BJ (cell line): ENCODE results near the gene ECEL1. TPM values are rescaled to one million over a fixed set of nuclear protein-coding genes. Genes with fewer than 3 reads are reported as not detected.

Experiments used
- CTCF ChIA-PET: fragments of 350-600 bp; formaldehyde crosslinking; extraction: SDS; loops from one replicate; lab custom pipeline; 2021; ENCODE audit warnings: antibody characterized with exemption, inconsistent platforms; lab: Yijun Ruan, JAX
- POLR2A ChIA-PET: fragments of 300-600 bp; sonication (Branson Sonifier 250); formaldehyde crosslinking; extraction: SDS; loops from one replicate; lab custom pipeline; 2021; ENCODE audit warnings: antibody characterized with exemption; lab: Charles Lee
- DNase-seq: peaks from one replicate; pipeline ENCODE4 v3.0.0-alpha.2; 2011; ENCODE audit warnings: low read depth
- H3K27me3 ChIP-seq: 2 replicates; pipeline ENCODE4 v1.6.0; 2011; ENCODE audit warnings: low read length; ENCODE audit not compliant: control insufficient read depth, insufficient read depth
- H3K36me3 ChIP-seq: 2 replicates; pipeline ENCODE4 v1.5.1; 2011; ENCODE audit warnings: low read length; ENCODE audit not compliant: control insufficient read depth, insufficient read depth
- H3K4me3 ChIP-seq: 2 replicates; pipeline ENCODE4 v1.5.1; 2011; ENCODE audit warnings: low read depth, mild to moderate bottlenecking, control low read depth, low read length
- polyA plus RNA-seq: library from polyadenylated mRNA; depleted of rRNA; stranded (reverse); fragments of >200 nt; gene quantifications from 2 replicates; pipeline ENCODE4 v1.2.3, GENCODE V29; 2011
- TF ChIP-seq, protein P1 (sequence below): IDR thresholded peaks from 2 replicates; pipeline ENCODE4 v1.5.1; 2011; ENCODE audit warnings: low read depth, mild to moderate bottlenecking, control low read depth, inconsistent platforms, low read length, moderate library complexity; ENCODE audit not compliant: insufficient read depth

The ECEL1 gene
- polyA plus RNA-seq, 1 experiment, result not detected

DNA sequence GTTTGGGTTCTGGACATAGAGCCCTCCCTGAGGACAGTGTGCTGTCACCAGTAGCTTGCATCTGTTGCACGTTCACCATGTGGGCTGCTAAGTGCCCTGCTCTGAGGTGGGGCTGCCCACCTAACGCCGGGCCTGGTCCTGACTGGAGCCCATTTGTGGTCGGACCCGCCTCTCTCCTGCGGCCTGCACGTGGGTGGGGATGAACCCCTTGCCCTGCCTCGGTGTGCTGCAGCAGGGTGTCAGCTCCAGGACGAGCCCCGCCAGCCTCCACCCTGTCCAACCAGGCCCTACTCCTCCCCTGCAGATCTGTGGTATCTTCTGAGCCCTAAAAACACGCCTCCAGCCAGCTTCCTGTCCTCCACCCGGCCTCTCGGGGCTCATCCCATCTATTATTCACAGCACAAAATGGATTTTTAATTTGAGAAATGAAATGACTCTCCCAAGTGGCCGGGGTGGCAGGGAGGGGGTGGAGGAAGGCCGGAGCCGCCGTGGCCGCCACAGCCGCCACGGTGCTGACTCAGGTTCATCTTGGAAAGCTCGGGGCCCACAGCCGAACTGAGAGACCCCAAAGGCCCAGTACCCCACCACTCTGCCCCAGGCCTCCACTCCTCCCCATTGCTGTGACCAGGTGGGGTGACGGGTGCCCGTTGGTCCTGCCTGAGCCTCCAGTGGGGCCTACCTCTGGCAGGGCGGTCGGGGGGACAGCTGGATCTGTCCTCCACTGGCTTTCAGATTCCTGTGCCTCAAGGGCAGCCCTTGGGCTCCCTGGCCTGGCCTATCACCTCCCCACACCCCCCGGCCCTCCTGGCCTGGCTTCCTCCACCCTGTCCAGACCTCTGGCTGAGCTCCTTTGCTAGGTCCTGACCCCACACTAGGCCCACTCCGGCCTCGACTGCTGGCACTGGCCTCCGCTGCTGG is 2.8 kb upstream of the ECEL1 start:
- POLR2A ChIA-PET, result no interaction called here
- no peak overlapping the region for H3K4me3 ChIP-seq
- CTCF ChIA-PET, result interaction anchor here (0.6 to 0.8 kb wide), 2 partner anchors 17 to 32 kb away, joined by 3 read pairs; no protein-coding TSS in a partner anchor
- TF ChIP-seq, protein P1, sequence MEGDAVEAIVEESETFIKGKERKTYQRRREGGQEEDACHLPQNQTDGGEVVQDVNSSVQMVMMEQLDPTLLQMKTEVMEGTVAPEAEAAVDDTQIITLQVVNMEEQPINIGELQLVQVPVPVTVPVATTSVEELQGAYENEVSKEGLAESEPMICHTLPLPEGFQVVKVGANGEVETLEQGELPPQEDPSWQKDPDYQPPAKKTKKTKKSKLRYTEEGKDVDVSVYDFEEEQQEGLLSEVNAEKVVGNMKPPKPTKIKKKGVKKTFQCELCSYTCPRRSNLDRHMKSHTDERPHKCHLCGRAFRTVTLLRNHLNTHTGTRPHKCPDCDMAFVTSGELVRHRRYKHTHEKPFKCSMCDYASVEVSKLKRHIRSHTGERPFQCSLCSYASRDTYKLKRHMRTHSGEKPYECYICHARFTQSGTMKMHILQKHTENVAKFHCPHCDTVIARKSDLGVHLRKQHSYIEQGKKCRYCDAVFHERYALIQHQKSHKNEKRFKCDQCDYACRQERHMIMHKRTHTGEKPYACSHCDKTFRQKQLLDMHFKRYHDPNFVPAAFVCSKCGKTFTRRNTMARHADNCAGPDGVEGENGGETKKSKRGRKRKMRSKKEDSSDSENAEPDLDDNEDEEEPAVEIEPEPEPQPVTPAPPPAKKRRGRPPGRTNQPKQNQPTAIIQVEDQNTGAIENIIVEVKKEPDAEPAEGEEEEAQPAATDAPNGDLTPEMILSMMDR, result no peak
- H3K27me3 ChIP-seq, result peaks cover 21% of the 10 kb centered on the region
- no peak for DNase-seq
- H3K36me3 ChIP-seq, result no peaks in the 10 kb centered on the region

DNA sequence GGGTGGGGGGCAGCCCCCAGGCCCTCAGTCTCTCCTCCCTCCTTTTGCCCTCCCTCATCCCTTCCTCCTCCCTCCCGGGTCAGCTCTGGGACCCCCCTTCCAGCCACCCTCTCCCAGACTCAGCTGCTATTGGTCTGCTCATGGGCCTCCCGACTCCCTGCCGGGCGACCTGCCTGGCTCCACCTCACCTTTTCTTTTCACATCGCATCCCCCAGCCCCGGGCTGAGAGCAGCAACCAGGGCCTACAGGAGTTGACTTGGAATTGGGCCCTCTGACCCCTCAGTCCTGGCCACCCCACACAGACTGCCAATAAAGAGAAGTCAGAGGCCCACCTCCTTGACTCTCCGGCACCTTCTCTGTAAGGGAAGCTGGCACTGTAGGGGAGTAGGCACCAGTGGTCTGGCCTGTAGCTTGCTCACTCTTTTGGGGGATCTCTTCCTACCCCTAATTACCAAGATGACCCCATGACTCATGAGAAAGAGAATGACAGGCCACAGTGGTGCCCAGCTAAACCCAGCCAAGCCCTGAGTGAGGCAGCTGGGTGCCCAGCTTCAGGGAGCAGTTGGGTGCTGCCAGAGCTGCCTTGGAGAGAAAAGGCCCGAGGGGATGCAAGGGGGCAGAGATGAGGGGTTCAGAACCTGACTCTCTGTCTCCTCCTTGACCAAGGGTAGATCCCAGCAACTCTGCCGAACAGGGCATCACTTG is 2.0 kb upstream of the ECEL1 start:
- H3K27me3 ChIP-seq, result peaks cover 27% of the 10 kb centered on the region
- ChIA-PET CTCF (interaction anchor here (0.8 kb wide), 1 partner anchor 16 kb away, joined by 3 read pairs; no protein-coding TSS in a partner anchor), POLR2A (no interaction called here)
- no peak overlapping the region for H3K4me3 ChIP-seq
- no peak for DNase-seq
- TF ChIP-seq, protein P1, result no peak
- no peaks in the 10 kb centered on the region for H3K36me3 ChIP-seq

DNA sequence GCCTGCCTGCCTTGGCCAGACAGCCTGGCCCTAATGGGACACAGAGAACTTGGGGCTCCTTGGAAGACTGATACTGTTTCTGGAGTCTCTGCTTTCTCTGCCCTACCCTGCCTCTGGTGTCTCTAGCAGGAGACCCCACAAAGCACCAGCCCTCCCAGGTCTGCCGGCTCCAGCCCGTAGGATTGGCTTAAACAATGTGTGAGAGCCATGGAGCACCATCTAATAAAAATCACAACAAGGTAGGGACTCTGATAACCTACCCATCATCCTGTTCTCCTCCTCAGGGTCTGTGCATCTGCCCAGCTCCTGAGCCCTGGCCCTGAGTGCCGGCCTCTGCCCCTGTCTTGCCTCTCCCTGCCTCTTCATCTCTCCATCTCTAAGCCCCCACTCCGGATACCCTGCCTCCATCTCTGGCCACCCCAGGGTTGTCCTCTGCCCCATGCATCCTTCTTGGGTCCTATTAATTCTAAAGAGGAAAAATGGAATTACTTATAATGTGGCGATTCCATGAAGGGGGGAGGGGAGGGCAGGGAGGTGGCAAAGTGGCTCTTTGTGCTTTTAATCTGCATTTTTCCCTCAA is 1.2 kb upstream of the ECEL1 start:
- no peak for DNase-seq
- TF ChIP-seq, protein P1, result no peak
- Histone ChIP-seq H3K4me3 (no peak overlapping the region), H3K36me3 (no peaks in the 10 kb centered on the region), H3K27me3 (peaks cover 29% of the 10 kb centered on the region)
- ChIA-PET POLR2A (no interaction called here), CTCF (no interaction called here)

DNA sequence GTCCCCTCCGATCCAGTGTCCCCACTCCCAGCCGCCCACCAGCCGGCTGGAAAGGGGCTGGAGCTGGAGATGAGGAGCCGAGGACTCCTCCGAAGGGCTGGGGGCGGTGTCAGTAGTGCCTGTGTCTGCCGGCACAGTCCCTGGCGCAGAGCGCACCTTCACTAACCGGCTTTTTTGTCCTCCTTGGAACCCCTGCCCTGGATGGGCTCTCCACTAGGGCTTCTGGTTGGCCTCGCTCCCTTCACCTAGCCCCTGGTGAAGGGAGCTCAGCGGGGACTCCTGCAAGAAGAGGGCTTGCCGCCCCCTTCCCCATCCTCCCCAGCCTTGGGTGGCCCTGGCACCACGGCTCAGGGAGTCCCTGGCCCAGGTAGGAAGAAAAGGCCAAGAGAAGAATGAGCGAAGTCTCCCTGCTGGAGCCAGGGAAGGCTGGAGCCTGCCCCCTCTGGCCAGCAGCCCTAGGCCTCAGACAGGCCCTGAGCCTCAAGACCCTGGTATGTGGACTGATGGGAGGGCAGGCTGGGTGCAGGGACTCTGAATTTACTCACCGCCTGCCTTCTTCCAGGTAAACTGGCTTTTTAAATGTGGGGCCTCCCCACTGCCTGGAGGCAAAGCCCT is 570 bp upstream of the ECEL1 start:
- H3K4me3 ChIP-seq, result no peak overlapping the region
- POLR2A ChIA-PET, result no interaction called here
- H3K27me3 ChIP-seq, result peaks cover 27% of the 10 kb centered on the region
- CTCF ChIA-PET, result no interaction called here
- TF ChIP-seq, protein P1, result no peak
- no peak for DNase-seq
- H3K36me3 ChIP-seq, result no peaks in the 10 kb centered on the region
